Left colon (tissue), 2 donors: ENCODE results near the gene DHX35. TPM values are rescaled to one million over a fixed set of nuclear protein-coding genes. Genes with fewer than 3 reads are reported as not detected.
"Not testable (repeated sequence)": the region's sequence is repeated elsewhere in the genome, so short reads cannot be mapped to it uniquely, and the experiment has no call there.

Experiments
- ATAC-seq: fragments of 200-7000 bp; cut with Tn5 transposase; one replicate; pipeline ENCODE4 v1.9.1; 2020; ENCODE audit warnings: mild to moderate bottlenecking, moderate library complexity
- DNase-seq, 2 donors: peaks; one replicate each; pipeline ENCODE4 v3.0.0-alpha.2; 2020
- intact Hi-C, 2 donors: fragments of 100-400 bp; cut with DNase I in 1 of 2; cut with micrococcal nuclease in 1 of 2; formaldehyde crosslinking; loops; one replicate each; pipeline versions ENCODE4 v1.11.2 to v1.14.0; 2022; cut with DNase I, micrococcal nuclease
- total RNA-seq, 2 donors: library from RNA; stranded (reverse); fragmentation: NEBNext Ultra II Directional; extraction: Animal tissue kit (Norgen Biotek cat#: 25700); gene quantifications; one replicate each; pipeline ENCODE4 v1.2.1, GENCODE V29; 2021
- donor health status: DM: no; HTN: no; CAD: no.
- donor health status: DM: yes; HTN: yes; CAD: no.

DHX35 gene
- total RNA-seq, 2 donors from 2014 or later: 14.0 to 14.1 TPM

- intact Hi-C loops: no loop called here
- DNase-seq (no peak), ATAC-seq (no peak)
Observed at GRCh38 chr20:38968090-38968489, 5.9 kb downstream of the DHX35 start.

DNA sequence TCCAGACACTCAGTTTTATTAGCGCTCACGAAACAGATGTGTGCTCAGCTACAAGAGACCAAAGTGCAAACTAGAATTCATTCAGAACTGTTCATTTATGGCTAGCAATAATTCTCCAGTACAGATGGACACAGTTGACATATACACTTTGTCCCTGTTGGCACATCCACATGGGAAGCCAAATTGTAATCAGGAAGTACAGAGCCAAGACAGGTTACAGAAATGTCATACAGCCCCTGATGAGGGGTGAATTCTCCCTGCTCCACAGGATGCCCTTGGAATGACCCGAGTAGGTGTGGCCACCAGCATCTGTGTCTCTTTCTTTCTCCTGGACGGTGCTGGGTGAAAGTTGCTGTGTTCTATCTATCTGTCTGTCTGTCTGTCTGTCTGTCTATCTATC, 7.6 kb downstream of the DHX35 start:
- peak; percentile 46 to 64 for DNase-seq
- intact Hi-C loops: no loop called here
- ATAC-seq: peak; percentile 94

GRCh38 chr20:38970302-38970701, 8.2 kb downstream of the DHX35 start:
- intact Hi-C loops: no loop called here

GRCh38 chr20:38973107-38973506, 11.0 kb downstream of the DHX35 start:
- DNase-seq (no peak), ATAC-seq (no peak)
- intact Hi-C loops: no loop called here

More at GRCh38 chr20:38970302-38970701, 8.2 kb downstream of the DHX35 start:
- DNase-seq (no peak), ATAC-seq (no peak)

DNA sequence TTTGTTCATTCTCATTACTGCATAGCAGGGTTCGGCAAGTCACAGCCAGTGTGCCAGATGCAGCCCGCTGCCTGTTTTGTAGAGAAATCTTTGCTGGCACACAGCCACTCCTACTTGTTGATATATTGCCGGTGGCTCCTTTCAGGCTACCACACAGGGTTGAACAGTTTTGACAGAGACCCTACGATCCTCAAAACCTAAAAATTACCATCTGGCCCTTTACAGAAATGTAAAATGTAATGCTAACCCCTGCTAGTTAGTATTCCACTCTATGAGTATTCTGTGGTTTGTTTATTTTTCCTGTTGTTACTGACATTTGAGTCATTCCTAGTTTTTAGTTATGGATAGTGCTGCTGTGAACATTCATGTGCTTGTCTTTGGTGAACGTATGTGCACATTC, 11.5 kb downstream of the DHX35 start:
- intact Hi-C loops: no loop called here
- DNase-seq (peak in 1 of 2 donors; percentile 22), ATAC-seq (no peak)

GRCh38 chr20:38975539-38976120, 13.5 kb downstream of the DHX35 start:
- no peak for DNase-seq
- no peak for ATAC-seq
- intact Hi-C loops: no loop called here

DNA sequence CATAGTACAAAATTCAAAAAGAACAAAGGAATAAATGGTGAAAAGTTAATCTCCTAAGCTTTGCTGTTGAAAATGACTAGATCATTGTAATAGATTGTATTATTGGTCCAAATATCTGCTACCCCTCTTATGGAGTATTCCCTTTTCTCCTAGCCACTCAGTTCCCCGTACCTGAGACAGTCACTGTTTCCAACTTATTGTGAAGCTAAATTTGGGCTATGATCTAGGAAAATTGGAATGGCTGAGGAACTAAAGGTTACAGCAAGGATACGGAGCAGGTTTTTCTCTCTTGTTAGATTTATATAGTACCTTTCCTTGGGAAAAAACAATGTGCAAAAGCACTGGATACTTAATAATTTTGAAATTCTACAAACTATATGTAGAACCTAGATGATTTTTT, 17.3 kb downstream of the DHX35 start:
- DNase-seq: no peak

DNA sequence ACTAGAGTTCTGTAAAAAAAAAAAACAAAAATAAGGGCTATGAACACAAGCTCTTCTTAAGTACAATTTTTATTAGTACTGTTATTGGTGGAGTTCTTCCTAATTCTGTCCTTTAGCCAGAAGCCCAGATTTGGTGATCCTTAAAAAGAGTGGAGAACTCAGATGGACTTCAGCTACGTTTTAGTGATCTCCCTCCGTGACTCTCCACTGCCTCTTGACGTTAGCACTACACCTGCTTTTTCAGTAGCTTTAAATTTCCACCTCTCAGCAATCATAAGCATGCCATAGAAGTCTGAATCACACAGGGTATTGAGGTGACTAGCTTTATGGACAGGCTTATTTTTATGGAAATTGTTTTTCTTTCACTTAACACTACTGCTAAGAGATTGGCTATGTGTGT, 17.7 kb downstream of the DHX35 start:
- intact Hi-C loops: no loop called here
- ATAC-seq (no peak), DNase-seq (no peak)

More for the DNA sequence above, 17.3 kb downstream of the DHX35 start:
- ATAC-seq: no peak
- intact Hi-C loops: no loop called here

DNA sequence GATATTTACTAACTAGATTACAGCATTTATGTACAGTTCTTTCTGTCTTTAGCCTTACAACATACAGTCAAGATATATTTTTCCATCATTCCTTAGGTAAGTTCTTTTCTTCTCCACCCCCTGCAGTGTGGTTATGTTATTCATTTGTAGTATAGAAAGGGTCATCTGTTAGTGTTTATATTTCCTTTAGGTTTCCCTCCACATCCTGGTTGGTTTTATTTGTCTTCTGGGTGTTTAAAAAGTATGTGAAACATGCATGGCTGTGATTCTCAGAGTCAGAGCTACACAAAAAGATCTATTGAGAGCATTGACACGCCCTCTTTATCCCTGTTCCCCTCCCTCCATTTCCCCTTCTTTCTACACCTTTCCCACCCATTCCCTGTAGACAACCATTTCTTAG, 20.1 kb downstream of the DHX35 start:
- no peak for DNase-seq
- intact Hi-C loops: no loop called here
- ATAC-seq: peak; percentile 75

DNA sequence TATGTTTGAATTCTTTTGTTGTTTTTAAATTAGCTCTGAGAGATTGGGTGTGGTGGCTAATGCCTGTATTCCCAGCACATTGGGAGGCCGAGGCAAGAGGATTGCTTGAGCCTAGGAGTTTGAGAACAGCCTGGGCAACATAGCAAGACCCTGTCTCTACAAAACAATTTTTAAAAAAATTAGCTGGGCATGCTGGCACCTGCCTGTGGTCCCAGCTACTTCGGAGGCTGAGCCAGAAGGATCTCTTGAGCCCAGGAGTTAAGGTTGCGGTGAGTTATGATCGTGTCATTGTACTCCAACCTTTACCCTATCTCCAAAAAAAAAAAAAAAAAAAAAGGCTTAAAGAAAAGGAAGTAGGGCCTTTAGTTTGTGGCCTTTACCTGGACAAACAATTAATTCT, 22.9 kb downstream of the DHX35 start:
- intact Hi-C loops: no loop called here
- ATAC-seq (peak; percentile 63), DNase-seq (no peak)

DNA sequence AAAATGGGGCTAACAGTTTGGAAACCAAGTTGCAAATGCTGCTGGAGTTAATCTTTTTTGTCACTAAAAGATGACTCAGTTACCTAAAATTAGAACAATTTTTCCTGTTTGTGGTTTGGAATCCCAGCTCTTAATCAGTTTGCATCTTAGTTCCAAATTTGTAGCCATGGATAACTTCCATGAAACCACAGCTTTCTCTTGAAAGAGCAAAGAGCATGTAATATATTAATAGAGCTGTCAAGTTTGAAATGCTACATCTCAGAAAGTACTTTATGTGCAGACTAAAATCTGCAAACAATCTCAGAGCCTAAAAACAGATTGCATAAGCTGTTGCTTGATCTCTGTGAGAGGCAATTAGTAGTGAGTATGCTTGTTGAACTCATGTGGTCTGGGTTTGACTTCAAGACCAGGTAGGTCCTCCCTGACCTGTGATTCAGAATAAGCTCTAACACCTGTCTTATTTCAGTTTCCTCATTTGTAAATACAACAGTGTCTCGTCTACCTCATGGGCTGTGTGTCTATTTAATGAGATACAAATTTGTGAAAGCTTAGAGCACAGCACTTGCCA, 23.5 kb downstream of the DHX35 start:
- intact Hi-C loops: no loop called here
- DNase-seq (no peak), ATAC-seq (peak; percentile 41)

DNA sequence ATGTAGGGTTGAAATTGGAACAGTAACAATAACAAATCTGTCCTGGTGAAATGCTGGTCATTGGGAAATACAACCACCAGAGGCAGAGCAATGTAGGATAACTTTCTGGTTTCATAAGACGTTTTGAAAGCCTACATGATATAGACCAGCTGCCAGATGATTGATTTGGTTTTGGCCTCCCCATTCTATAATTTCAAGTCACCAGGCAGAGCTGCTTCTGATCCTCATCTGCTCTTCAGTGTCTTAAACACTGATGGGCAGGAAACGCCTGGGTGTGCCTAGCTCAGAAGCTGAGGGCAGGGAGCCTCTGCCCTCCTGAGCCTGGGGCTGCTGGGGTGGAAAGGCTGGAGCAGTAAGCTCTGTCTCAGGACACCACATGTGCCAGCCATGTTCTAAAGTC, 24.5 kb downstream of the DHX35 start:
- ATAC-seq (peak; percentile 22), DNase-seq (no peak)
- intact Hi-C loops: no loop called here

- intact Hi-C loops: no loop called here
- DNase-seq: no peak
- no peak for ATAC-seq
Observed at GRCh38 chr20:38987777-38988176, 25.6 kb downstream of the DHX35 start.

GRCh38 chr20:38990728-38991127, 28.6 kb downstream of the DHX35 start:
- ATAC-seq (no peak), DNase-seq (no peak)
- intact Hi-C loops: no loop called here

GRCh38 chr20:38991814-38992704, 29.9 kb downstream of the DHX35 start:
- no peak for ATAC-seq
- no peak for DNase-seq
- intact Hi-C loops: no loop called here

DNA sequence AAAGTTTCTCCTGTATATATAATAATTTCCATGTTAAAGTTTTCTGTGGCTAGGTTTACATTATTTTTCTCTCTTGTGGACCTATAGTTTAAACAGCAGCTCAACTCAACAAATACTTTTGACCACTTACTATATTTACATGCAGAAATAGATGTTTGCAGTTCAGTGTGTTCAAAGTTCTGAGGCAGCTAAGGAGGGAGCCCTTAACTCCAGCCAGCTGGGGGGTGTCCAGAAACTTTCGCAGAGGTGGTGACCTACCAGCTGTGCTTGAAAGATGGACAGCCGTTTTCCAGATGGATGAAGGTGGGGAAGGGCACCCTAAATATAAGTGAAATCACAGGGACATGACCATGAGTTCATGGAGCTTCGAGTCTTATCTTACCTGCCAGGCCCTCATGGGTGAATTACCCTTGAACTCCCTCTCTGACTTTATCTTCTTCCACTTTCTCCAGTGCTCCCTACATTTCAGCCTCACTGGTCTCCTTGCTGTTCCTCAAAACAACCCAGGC, 33.4 kb downstream of the DHX35 start:
- no peak for ATAC-seq
- intact Hi-C loops: no loop called here
- DNase-seq: no peak

DNA sequence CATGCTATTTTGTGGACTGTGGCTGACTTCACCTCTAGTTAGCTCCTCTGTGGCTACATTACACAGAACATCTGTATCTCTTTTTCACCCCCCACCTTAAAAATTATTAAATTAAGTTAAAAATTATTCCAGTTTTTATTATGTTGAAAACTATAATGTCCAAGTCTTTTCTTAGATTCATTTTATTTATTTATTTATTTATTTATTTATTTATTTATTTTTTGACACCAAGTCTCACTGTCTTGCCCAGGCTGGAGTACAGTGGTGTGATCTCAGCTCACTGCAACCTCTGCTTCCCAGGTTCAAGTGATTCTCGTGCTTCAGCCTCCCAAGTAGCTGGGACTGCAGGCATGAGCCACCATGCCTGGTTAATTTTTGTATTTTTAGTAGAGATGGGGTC, 34.7 kb downstream of the DHX35 start:
- ATAC-seq, DNase-seq, intact Hi-C loops: not testable (repeated sequence)

DNA sequence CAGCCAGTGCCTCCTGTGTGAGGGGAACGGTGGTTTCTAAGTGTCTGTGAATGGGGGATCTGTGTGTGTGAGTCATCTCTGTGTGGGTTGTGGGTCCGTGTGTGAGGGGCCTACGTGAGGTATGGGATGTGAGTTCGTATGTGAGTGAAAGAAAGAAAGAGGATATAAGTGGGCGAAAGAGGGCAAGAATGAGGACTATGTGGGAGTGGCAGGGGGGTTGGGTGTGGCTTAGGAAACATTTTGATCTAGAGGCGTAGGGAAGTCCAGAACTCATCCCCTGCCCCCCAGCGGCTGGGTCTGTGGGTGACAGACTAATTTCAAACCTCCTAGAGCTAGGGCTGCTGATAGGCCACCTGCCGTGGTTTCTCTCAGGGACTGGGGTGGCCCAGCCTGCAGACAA, 35.5 kb downstream of the DHX35 start:
- DNase-seq (no peak), ATAC-seq (no peak)
- intact Hi-C loops: no loop called here

- ATAC-seq: no peak
- intact Hi-C loops: no loop called here
- DNase-seq: no peak
Observed at GRCh38 chr20:38999217-38999616, 37.1 kb downstream of the DHX35 start.
